ENCODE measurements around the gene AGBL5.

- TF ChIP-seq ZNF175 (tag by site-specific recombination; IDR thresholded peaks at IDR 0.05) (no peak), YY1 (tag by site-specific recombination; IDR thresholded peaks at IDR 0.05) (no peak), KLF8 (tag by site-specific recombination; IDR thresholded peaks at IDR 0.05) (no peak), ZNF23 (tag by site-specific recombination; IDR thresholded peaks at IDR 0.05; ENCODE audit: borderline replicate concordance) (no peak), HOXA7 (CRISPR knock-in tag; IDR thresholded peaks at IDR 0.05; ENCODE audit: borderline replicate concordance) (no peak), ZNF513 (tag by site-specific recombination; IDR thresholded peaks at IDR 0.05) (no peak), ZNF132 (tag by site-specific recombination; IDR thresholded peaks at IDR 0.05; ENCODE audit: borderline replicate concordance) (no peak), ZBTB17 (tag by site-specific recombination; IDR thresholded peaks at IDR 0.05) (no peak), ZNF670 (tag by site-specific recombination; IDR thresholded peaks at IDR 0.05; ENCODE audit: low read depth) (no peak), ZNF768 (tag by site-specific recombination; IDR thresholded peaks at IDR 0.05) (no peak)
- TF ChIP-seq, protein P1, sequence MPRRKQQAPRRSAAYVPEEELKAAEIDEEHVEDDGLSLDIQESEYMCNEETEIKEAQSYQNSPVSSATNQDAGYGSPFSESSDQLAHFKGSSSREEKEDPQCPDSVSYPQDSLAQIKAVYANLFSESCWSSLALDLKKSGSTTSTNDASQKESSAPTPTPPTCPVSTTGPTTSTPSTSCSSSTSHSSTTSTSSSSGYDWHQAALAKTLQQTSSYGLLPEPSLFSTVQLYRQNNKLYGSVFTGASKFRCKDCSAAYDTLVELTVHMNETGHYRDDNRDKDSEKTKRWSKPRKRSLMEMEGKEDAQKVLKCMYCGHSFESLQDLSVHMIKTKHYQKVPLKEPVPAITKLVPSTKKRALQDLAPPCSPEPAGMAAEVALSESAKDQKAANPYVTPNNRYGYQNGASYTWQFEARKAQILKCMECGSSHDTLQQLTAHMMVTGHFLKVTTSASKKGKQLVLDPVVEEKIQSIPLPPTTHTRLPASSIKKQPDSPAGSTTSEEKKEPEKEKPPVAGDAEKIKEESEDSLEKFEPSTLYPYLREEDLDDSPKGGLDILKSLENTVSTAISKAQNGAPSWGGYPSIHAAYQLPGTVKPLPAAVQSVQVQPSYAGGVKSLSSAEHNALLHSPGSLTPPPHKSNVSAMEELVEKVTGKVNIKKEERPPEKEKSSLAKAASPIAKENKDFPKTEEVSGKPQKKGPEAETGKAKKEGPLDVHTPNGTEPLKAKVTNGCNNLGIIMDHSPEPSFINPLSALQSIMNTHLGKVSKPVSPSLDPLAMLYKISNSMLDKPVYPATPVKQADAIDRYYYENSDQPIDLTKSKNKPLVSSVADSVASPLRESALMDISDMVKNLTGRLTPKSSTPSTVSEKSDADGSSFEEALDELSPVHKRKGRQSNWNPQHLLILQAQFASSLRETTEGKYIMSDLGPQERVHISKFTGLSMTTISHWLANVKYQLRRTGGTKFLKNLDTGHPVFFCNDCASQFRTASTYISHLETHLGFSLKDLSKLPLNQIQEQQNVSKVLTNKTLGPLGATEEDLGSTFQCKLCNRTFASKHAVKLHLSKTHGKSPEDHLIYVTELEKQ (tag by site-specific recombination; IDR thresholded peaks at IDR 0.05; ENCODE audit: borderline replicate concordance), result no peak
- TF ChIP-seq, protein P2, sequence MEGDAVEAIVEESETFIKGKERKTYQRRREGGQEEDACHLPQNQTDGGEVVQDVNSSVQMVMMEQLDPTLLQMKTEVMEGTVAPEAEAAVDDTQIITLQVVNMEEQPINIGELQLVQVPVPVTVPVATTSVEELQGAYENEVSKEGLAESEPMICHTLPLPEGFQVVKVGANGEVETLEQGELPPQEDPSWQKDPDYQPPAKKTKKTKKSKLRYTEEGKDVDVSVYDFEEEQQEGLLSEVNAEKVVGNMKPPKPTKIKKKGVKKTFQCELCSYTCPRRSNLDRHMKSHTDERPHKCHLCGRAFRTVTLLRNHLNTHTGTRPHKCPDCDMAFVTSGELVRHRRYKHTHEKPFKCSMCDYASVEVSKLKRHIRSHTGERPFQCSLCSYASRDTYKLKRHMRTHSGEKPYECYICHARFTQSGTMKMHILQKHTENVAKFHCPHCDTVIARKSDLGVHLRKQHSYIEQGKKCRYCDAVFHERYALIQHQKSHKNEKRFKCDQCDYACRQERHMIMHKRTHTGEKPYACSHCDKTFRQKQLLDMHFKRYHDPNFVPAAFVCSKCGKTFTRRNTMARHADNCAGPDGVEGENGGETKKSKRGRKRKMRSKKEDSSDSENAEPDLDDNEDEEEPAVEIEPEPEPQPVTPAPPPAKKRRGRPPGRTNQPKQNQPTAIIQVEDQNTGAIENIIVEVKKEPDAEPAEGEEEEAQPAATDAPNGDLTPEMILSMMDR (tag by site-specific recombination; IDR thresholded peaks at IDR 0.05), result no peak
- TF ChIP-seq, protein P3, sequence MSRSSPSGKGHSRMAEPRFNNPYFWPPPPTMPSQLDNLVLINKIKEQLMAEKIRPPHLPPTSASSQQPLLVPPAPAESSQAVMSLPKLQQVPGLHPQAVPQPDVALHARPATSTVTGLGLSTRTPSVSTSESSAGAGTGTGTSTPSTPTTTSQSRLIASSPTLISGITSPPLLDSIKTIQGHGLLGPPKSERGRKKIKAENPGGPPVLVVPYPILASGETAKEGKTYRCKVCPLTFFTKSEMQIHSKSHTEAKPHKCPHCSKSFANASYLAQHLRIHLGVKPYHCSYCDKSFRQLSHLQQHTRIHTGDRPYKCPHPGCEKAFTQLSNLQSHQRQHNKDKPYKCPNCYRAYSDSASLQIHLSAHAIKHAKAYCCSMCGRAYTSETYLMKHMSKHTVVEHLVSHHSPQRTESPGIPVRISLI (tag by site-specific recombination; IDR thresholded peaks at IDR 0.05), result no peak
- TF ChIP-seq, protein P4, sequence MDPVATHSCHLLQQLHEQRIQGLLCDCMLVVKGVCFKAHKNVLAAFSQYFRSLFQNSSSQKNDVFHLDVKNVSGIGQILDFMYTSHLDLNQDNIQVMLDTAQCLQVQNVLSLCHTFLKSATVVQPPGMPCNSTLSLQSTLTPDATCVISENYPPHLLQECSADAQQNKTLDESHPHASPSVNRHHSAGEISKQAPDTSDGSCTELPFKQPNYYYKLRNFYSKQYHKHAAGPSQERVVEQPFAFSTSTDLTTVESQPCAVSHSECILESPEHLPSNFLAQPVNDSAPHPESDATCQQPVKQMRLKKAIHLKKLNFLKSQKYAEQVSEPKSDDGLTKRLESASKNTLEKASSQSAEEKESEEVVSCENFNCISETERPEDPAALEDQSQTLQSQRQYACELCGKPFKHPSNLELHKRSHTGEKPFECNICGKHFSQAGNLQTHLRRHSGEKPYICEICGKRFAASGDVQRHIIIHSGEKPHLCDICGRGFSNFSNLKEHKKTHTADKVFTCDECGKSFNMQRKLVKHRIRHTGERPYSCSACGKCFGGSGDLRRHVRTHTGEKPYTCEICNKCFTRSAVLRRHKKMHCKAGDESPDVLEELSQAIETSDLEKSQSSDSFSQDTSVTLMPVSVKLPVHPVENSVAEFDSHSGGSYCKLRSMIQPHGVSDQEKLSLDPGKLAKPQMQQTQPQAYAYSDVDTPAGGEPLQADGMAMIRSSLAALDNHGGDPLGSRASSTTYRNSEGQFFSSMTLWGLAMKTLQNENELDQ (tag by site-specific recombination; IDR thresholded peaks at IDR 0.05; ENCODE audit: low read depth), result no peak
Observed at GRCh38 chr2:27058210-27058609, 6.7 kb downstream of the AGBL5 start.

Data from HEK293 (cell line).